GM18870 (cell line): ENCODE data around the gene CEACAM5.
"Not testable (repeated sequence)": the region's sequence is repeated elsewhere in the genome, so short reads cannot be mapped to it uniquely, and the experiment has no call there.

ENCODE experiments used
- ATAC-seq: cut with Tn5 transposase; IDR thresholded peaks from one replicate; pipeline ENCODE4 v1.9.1; 2021; ENCODE audit warnings: moderate library complexity; ENCODE audit not compliant: unreplicated experiment

CEACAM5 gene

DNA sequence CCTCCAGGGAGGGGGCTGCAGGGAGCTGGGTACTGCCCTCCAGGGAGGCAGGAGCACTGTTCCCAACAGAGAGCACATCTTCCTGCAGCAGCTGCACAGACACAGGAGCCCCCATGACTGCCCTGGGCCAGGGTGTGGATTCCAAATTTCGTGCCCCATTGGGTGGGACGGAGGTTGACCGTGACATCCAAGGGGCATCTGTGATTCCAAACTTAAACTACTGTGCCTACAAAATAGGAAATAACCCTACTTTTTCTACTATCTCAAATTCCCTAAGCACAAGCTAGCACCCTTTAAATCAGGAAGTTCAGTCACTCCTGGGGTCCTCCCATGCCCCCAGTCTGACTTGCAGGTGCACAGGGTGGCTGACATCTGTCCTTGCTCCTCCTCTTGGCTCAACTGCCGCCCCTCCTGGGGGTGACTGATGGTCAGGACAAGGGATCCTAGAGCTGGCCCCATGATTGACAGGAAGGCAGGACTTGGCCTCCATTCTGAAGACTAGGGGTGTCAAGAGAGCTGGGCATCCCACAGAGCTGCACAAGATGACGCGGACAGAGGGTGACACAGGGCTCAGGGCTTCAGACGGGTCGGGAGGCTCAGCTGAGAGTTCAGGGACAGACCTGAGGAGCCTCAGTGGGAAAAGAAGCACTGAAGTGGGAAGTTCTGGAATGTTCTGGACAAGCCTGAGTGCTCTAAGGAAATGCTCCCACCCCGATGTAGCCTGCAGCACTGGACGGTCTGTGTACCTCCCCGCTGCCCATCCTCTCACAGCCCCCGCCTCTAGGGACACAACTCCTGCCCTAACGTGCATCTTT is 7.8 kb upstream of the CEACAM5 start:
- no peak for ATAC-seq

DNA sequence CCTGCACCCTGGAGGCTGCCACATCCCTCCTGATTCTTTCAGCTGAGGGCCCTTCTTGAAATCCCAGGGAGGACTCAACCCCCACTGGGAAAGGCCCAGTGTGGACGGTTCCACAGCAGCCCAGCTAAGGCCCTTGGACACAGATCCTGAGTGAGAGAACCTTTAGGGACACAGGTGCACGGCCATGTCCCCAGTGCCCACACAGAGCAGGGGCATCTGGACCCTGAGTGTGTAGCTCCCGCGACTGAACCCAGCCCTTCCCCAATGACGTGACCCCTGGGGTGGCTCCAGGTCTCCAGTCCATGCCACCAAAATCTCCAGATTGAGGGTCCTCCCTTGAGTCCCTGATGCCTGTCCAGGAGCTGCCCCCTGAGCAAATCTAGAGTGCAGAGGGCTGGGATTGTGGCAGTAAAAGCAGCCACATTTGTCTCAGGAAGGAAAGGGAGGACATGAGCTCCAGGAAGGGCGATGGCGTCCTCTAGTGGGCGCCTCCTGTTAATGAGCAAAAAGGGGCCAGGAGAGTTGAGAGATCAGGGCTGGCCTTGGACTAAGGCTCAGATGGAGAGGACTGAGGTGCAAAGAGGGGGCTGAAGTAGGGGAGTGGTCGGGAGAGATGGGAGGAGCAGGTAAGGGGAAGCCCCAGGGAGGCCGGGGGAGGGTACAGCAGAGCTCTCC is 6.9 kb upstream of the CEACAM5 start:
- ATAC-seq = no peak

DNA sequence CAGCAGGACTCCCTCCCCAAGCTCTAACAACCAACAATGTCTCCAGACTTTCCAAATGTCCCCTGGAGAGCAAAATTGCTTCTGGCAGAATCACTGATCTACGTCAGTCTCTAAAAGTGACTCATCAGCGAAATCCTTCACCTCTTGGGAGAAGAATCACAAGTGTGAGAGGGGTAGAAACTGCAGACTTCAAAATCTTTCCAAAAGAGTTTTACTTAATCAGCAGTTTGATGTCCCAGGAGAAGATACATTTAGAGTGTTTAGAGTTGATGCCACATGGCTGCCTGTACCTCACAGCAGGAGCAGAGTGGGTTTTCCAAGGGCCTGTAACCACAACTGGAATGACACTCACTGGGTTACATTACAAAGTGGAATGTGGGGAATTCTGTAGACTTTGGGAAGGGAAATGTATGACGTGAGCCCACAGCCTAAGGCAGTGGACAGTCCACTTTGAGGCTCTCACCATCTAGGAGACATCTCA is 6.2 kb upstream of the CEACAM5 start:
- no peak for ATAC-seq

DNA sequence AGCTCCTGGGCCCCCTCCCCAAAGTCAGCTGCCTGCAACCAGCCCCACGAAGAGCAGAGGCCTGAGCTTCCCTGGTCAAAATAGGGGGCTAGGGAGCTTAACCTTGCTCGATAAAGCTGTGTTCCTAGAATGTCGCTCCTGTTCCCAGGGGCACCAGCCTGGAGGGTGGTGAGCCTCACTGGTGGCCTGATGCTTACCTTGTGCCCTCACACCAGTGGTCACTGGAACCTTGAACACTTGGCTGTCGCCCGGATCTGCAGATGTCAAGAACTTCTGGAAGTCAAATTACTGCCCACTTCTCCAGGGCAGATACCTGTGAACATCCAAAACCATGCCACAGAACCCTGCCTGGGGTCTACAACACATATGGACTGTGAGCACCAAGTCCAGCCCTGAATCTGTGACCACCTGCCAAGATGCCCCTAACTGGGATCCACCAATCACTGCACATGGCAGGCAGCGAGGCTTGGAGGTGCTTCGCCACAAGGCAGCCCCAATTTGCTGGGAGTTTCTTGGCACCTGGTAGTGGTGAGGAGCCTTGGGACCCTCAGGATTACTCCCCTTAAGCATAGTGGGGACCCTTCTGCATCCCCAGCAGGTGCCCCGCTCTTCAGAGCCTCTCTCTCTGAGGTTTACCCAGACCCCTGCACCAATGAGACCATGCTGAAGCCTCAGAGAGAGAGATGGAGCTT is 4.7 kb upstream of the CEACAM5 start:
- ATAC-seq = no peak

DNA sequence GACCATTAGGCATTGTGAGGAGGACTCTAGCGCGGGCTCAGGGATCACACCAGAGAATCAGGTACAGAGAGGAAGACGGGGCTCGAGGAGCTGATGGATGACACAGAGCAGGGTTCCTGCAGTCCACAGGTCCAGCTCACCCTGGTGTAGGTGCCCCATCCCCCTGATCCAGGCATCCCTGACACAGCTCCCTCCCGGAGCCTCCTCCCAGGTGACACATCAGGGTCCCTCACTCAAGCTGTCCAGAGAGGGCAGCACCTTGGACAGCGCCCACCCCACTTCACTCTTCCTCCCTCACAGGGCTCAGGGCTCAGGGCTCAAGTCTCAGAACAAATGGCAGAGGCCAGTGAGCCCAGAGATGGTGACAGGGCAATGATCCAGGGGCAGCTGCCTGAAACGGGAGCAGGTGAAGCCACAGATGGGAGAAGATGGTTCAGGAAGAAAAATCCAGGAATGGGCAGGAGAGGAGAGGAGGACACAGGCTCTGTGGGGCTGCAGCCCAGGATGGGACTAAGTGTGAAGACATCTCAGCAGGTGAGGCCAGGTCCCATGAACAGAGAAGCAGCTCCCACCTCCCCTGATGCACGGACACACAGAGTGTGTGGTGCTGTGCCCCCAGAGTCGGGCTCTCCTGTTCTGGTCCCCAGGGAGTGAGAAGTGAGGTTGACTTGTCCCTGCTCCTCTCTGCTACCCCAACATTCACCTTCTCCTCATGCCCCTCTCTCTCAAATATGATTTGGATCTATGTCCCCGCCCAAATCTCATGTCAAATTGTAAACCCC is 2.8 kb upstream of the CEACAM5 start:
- ATAC-seq = no peak

DNA sequence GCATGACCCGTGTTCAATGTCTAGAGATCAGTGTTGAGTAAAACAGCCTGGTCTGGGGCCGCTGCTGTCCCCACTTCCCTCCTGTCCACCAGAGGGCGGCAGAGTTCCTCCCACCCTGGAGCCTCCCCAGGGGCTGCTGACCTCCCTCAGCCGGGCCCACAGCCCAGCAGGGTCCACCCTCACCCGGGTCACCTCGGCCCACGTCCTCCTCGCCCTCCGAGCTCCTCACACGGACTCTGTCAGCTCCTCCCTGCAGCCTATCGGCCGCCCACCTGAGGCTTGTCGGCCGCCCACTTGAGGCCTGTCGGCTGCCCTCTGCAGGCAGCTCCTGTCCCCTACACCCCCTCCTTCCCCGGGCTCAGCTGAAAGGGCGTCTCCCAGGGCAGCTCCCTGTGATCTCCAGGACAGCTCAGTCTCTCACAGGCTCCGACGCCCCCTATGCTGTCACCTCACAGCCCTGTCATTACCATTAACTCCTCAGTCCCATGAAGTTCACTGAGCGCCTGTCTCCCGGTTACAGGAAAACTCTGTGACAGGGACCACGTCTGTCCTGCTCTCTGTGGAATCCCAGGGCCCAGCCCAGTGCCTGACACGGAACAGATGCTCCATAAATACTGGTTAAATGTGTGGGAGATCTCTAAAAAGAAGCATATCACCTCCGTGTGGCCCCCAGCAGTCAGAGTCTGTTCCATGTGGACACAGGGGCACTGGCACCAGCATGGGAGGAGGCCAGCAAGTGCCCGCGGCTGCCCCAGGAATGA is 1.5 kb upstream of the CEACAM5 start:
- no peak for ATAC-seq

DNA sequence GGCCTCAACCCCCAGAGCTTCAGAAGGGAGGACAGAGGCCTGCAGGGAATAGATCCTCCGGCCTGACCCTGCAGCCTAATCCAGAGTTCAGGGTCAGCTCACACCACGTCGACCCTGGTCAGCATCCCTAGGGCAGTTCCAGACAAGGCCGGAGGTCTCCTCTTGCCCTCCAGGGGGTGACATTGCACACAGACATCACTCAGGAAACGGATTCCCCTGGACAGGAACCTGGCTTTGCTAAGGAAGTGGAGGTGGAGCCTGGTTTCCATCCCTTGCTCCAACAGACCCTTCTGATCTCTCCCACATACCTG is 969 bp upstream of the CEACAM5 start:
- ATAC-seq = no peak

DNA sequence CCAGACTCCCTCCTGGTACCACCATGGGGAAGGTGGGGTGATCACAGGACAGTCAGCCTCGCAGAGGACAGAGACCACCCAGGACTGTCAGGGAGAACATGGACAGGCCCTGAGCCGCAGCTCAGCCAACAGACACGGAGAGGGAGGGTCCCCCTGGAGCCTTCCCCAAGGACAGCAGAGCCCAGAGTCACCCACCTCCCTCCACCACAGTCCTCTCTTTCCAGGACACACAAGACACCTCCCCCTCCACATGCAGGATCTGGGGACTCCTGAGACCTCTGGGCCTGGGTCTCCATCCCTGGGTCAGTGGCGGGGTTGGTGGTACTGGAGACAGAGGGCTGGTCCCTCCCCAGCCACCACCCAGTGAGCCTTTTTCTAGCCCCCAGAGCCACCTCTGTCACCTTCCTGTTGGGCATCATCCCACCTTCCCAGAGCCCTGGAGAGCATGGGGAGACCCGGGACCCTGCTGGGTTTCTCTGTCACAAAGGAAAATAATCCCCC is 505 bp upstream of the CEACAM5 start:
- no peak for ATAC-seq

DNA sequence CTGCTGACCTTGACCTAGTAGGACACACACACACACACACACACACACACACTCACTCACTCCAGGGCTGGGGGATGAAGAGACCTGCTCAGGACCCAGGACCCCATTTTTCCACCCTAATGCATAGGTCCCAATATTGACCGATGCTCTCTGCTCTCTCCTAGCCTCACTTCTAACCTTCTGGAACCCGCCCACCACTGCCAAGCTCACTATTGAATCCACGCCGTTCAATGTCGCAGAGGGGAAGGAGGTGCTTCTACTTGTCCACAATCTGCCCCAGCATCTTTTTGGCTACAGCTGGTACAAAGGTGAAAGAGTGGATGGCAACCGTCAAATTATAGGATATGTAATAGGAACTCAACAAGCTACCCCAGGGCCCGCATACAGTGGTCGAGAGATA is 1.1 kb downstream of the CEACAM5 start:
- not testable (repeated sequence) for ATAC-seq

DNA sequence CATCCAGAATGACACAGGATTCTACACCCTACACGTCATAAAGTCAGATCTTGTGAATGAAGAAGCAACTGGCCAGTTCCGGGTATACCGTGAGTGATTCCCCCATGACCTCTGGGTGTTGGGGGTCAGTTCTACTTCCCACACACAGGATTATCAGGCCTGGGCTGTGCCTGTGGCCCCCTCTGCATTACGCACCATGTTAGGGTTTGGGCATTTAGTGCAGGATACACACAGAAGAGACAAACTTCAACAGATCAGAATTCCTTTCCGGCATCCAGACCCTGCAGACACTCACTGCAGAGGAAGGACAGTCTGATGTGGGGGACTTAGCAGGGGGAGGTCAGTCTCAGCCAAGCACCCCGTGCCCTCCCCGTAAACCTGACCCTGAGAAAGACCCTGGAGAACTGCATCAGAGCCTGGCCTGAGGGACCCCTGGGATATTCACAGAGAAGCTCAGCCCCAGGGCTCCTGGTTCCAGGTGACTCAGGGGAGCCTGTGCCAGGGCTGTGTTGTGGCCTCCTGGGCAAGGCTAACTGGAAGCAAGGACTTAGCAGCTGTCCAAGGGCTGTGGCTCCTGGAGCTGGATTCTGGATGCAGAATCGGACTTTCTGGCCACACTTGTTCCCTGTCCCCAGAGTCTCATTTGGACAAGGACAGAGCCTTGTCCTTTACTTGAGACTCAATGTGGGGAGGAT is 1.7 kb downstream of the CEACAM5 start:
- ATAC-seq = no peak

DNA sequence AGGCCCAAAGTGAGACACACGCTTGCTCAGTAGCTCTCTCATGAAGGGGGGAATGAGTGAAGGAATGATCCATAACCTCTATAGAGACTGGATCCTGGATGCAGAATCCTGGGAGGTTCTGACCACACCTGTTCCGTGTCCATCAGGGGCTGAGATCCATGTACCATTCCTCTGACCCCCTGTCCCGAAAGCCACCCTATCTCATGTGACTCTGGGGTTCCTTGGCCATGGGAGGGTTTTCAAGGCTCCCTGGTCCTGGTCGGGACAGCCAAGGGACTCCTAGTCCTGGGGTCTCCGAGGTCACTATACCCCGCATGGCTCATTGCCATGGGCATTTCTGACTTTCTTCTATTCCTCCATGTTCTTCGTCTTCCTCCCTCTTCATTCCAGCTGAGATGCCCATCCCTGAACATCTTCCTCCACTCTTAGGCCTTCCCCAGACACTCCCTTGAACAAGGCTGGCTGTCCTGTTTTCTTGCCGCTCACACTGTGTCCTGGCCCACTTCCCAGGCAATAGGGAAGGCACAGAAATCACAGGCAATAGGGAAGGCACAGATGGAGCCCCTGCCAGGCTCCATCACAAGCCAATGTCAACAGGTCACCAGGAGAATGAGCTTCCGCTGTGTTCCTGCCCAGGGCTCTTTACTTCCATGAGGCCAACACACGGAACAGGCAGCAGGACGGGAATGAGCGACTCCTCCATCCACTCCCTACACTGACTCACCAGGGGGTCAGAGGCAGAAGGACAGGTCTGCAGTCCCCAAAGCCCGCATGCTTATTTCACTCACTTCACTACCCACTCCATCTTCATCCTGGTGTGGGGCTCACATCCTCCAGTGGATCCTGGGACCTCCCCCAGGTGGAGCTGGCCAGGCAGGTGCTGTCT is 3.2 kb downstream of the CEACAM5 start:
- ATAC-seq = no peak

DNA sequence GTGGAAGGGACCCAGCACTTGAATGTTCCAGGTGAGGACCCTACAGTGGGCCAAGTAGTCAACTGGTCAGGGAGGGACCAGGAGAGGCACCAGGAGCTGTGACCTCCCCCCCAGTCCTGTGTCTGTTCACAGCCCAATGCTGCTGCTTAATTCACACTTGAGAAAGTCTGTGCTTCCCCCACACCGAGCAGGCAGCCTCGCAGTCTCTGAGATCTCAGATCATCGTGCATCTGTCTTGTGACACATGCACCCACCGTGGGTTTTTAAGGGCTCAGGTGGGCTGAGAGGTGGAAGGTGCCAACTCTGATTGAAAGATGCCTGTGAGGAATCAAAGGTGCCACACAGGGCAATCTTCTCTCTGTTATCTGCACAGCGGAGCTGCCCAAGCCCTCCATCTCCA is 6.2 kb downstream of the CEACAM5 start:
- no peak for ATAC-seq

DNA sequence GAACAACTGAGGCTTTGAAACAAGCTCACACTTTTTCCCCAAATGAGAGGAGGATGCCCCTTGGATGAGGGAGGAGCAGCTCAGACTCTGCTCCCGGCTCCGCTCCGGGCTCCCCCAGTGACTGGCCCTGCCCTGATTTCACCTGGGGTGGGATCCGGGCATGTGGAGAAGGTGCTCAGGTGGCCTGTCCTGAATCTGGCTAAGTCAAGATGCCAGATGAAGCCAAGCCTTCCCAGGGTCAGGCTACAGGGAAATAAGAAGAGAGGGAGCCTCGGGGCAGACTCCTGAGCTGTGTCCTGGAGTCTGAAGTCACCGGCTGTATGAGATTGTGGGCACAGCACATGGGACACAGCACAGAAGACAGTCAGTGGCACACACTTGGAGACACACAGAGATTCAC is 10.3 kb downstream of the CEACAM5 start:
- no peak for ATAC-seq

DNA sequence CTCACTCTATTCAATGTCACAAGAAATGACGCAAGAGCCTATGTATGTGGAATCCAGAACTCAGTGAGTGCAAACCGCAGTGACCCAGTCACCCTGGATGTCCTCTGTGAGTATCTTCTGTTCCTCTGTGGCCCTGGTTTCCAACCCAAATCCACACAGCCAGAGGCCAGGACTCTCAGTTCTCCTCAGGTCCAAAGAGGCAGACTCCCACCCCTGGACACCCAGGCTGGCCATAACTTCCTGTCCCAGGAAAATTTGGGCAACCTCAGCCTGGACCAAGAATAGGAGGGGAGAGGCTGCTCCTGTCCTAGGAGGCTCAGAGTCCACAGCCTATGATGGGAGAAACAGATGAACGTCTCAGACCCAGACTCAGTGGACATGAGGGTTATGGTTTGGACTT is 11.7 kb downstream of the CEACAM5 start:
- ATAC-seq = no peak

DNA sequence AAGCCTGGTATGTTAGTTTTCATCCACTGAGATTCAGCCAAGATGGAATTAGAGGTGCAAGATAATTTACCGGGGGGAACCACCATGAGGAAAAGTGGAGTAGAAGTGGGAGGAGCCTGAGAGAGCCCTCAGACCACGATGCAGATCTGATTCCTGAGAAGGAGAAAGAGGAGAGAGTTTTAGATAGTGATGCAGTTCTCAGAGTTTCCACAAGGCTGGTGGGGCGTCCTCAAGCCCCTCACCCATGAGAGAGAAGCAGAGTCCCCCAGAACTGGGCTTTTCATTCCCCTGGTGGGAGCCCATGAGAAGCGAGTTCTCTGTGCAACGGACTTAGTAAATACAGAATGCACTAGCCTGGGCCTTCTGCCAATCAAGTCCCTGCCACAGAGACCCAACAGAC is 18.1 kb downstream of the CEACAM5 start:
- no peak for ATAC-seq

DNA sequence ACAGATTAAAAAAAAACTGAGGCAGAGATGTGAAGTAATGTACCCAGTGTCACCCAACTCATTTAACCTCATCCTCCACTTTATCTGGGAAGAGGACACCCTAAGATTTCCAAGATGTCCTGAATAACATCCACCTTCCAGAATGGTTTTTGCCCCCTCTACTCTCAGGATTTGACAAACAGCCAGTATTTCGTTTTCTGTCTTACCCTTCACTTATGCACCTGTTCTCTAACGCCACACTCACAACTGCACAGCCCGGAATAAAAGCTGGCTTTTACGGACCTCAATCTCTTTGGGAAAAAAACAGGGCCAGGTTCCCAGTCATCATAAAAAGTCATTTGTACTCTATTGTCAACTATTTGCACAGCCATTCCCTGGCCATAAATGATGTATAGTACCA is 25.7 kb downstream of the CEACAM5 start:
- no peak for ATAC-seq

DNA sequence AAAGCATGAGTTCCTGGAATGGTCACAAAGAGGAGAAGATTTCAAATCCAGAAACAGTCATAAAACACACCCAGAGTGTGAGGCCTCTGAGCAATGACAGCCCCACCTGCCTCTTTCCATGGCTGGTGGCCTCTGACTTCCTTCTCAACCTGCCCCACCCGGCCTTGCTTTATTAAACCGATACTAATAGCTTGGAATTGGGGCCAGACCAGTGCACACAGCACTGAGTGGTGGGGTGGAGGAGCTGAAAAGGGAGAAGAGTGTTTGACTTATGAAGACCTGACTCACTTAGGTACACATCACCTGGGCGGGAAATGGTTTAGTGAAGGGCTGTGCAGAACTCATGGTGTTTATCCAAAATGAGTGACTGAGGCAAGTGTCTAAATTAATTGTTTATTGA is 26.2 kb downstream of the CEACAM5 start:
- ATAC-seq = no peak

DNA sequence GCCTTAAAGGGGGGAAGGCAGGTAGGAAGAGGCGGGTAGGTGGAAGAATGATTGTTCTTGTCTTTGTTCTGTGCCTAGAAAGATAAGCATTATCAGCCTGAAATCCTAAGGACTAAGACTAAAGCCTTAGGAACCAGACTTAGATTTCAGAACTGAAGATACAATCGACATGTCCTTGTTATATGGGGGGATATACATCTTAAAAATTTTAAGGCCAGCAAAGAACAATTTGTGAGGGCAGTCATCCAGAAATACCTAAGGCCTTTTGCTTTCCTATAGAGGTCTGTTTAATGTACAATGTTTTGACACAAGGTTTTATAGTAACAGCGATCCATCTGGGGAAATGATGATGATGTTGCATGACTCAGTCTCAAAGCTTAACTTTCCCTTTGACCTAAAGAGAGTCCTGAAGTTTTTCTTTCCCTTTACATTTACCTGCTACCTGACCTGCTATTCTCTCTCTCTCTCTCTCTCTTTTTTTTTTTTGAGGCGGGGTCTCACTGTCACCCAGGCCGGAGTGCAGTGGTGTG is 26.7 kb downstream of the CEACAM5 start:
- no peak for ATAC-seq

DNA sequence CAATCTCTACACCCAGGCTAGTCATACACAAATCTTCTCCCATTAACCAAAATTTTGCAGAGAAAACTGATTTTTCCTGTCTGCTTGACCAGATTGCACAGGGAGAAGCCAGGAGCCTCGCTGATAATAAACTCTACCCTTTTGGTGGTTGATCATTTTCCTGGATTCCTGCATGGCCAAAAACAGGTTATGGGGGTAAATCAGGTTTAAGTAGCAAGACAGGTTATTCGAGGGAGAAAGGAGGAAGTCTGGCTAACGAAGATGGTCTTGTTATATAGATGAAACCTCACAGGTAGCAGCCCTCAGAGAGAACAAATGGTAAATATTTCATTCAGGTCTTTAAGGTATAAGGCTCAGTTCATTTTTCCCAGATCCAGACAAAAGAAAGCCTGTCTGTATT is 30.9 kb downstream of the CEACAM5 start:
- no peak for ATAC-seq
